H9 (cell line): ENCODE results near the gene SMC1B. TPM values are rescaled to one million over a fixed set of nuclear protein-coding genes. Genes with fewer than 3 reads are reported as not detected.

Source experiments
- total RNA-seq: library from RNA; stranded (reverse); gene quantifications from 2 replicates; pipeline ENCODE4 v1.2.1, GENCODE V29; 2021

Gene SMC1B
- total RNA-seq, 1 experiment from 2014 or later: not detected

Other genes starting within 250 kb of the SMC1B start
- 125 and 134 TPM in 2 replicates for gene NUP50, start 249.7 kb downstream of the SMC1B start, total RNA-seq
- 45.3 and 46.2 TPM in 2 replicates for gene KIAA0930, start 172.7 kb downstream of the SMC1B start, total RNA-seq
- gene UPK3A, start 128.7 kb downstream of the SMC1B start, total RNA-seq: not detected in 2 replicates
- 34.3 and 37.9 TPM in 2 replicates for gene FAM118A, start 103.7 kb downstream of the SMC1B start, total RNA-seq
- gene RIBC2, start 94 bp upstream of the SMC1B start, total RNA-seq: 3.3 and 4.1 TPM in 2 replicates
- 137 and 140 TPM in 2 replicates for gene FBLN1, start 89.3 kb upstream of the SMC1B start, total RNA-seq